Pancreas (tissue), 10 donors: ENCODE results near the gene HARBI1. TPM values are rescaled to one million over a fixed set of nuclear protein-coding genes. Genes with fewer than 3 reads are reported as not detected.

Experiments used
- ATAC-seq, 4 donors: fragments of 200-7000 bp; cut with Tn5 transposase; one replicate each; pipeline versions ENCODE4 v1.8.0 to v1.9.1; 2020; ENCODE audit warnings: mild to moderate bottlenecking in 4 of 4, moderate library complexity in 4 of 4
- DNase-seq, 6 donors: peaks; one replicate each; pipeline ENCODE4 v3.0.0-alpha.2; 2020
- FAIRE-seq: peaks from 2 replicates; lab custom pipeline; 2012; peaks lifted over from hg19 to GRCh38; lab: Jason Lieb, UNC
- H3K27ac ChIP-seq, 4 donors: fragments of 200-600 bp; sonication (generic); 1 replicate in 3 of 4; 2 replicates in 1 of 4; pipeline versions ENCODE4 v1.5.0 to v1.8.0; 2020
- H3K27me3 ChIP-seq, 4 donors: fragments of 200-600 bp; one replicate each; pipeline ENCODE4 v1.8.0; 2021
- H3K36me3 ChIP-seq, 3 donors: fragments of 200-600 bp; sonication (generic) in 1 of 3; one replicate each; pipeline versions ENCODE4 v1.5.0 to v1.8.0; 2020 to 2021
- H3K4me1 ChIP-seq, 3 donors: fragments of 200-600 bp; one replicate each; pipeline ENCODE4 v1.8.0; 2021
- H3K4me3 ChIP-seq, 4 donors: fragments of 200-600 bp; sonication (generic) in 2 of 4; one replicate each; pipeline versions ENCODE4 v1.5.0 to v1.8.0; 2020 to 2021
- H3K9me3 ChIP-seq, 4 donors: fragments of 200-600 bp; one replicate each; pipeline ENCODE4 v1.8.0; 2021
- CTCF ChIP-seq, 4 donors: fragments of 200-600 bp; sonication (generic) in 3 of 4; IDR thresholded peaks; one replicate each; pipeline versions ENCODE4 v1.5.0 to v1.8.0; 2021; ENCODE audit warnings: antibody characterized with exemption in 4 of 4
- WGBS, 2 donors: extraction: QIAGEN DNeasy Blood & Tissue Kit; methylation state at CpG; one replicate each; pipeline ENCODE4 v1.1.7; 2013; 5-methylcytosine and 5-hydroxymethylcytosine counted together
- intact Hi-C, 3 donors: fragments of 100-400 bp; cut with DNase I; formaldehyde crosslinking; loops; one replicate each; pipeline versions ENCODE4 v1.11.1 to v1.14.2; 2022
- polyA plus RNA-seq, 2 donors: library from polyadenylated mRNA; stranded (reverse); fragments of 200-250 nt; gene quantifications; one replicate each; pipeline ENCODE4 v1.2.3, GENCODE V29; 2013
- total RNA-seq, 6 donors: library from RNA; stranded (reverse); fragmentation: NEBNext Ultra II Directional in 4 of 6; extraction: Animal tissue kit (Norgen Biotek cat#: 25700) in 4 of 6; gene quantifications; one replicate each; pipeline versions ENCODE4 v1.2.1 to v1.2.4, GENCODE V29; 2021 to 2023
- donor health status: healthy with polysubstance abuse.
- donor health status: DM: no; HTN: no; CAD: no; lungs with moderate emphysema.
- donor health status: DM: no; HTN: no; CAD: no.
- donor health status: control.
- donor health status: control.
- donor health status: Bipolar disorder and iron deficiency.
- donor health status: DM: yes; HTN: yes; CAD: no.
- donor health status: DM: no; HTN: no; CAD: no.
- donor health status: DM: no; HTN: no; CAD: no.
- donor health status: DM: yes; HTN: yes; CAD: no.

The HARBI1 gene
- total and polyA plus RNA-seq, 8 donors = 1.7 to 2.6 (median 2.0) TPM

GRCh38 chr11:46597155-46597554 is 19.9 kb downstream of the HARBI1 start:
- Histone ChIP-seq H3K4me1 (peaks cover 0 to 12% (median 0%) of the 10 kb centered on the region in 3 donors), H3K27me3 (no peaks in the 10 kb centered on the region), H3K9me3 (no peaks in the 10 kb centered on the region), H3K4me3 (no peak overlapping the region), H3K36me3 (no peaks in the 10 kb centered on the region), H3K27ac (no peak overlapping the region)
- DNase-seq = no peak
- 48 to 55% methylated on average over 1 of the region's 1 CpG for WGBS, 2 donors
- no peak for TF ChIP-seq CTCF (IDR thresholded peaks at IDR 0.05)
- FAIRE-seq = no peak
- ATAC-seq = no peak
- intact Hi-C loops = no loop called here

GRCh38 chr11:46594785-46595184 is 22.2 kb downstream of the HARBI1 start:
- Histone ChIP-seq H3K27ac (no peak overlapping the region), H3K36me3 (no peaks in the 10 kb centered on the region), H3K4me3 (no peak overlapping the region), H3K4me1 (peaks cover 0 to 34% (median 0%) of the 10 kb centered on the region in 3 donors), H3K27me3 (no peaks in the 10 kb centered on the region), H3K9me3 (no peaks in the 10 kb centered on the region)
- FAIRE-seq = no peak
- ATAC-seq = no peak
- no peak for TF ChIP-seq CTCF (IDR thresholded peaks at IDR 0.05)
- peak in 1 of 6 donors; percentile 10 for DNase-seq
- WGBS, 2 donors = 94% methylated on average over 10 of the region's 10 CpGs
- intact Hi-C loops = no loop called here

GRCh38 chr11:46594374-46594700 is 22.7 kb downstream of the HARBI1 start:
- no peak for DNase-seq
- ATAC-seq = peak in 1 of 4 donors; percentile 3
- TF ChIP-seq CTCF (IDR thresholded peaks at IDR 0.05) = no peak
- Histone ChIP-seq H3K36me3 (no peaks in the 10 kb centered on the region), H3K4me1 (peaks cover 0 to 34% (median 0%) of the 10 kb centered on the region in 3 donors), H3K4me3 (peak overlapping the region in 3 of 4 donors; percentile 72 to 88 (median 78)), H3K27ac (peak overlapping the region; percentile 12 to 71 (median 54)), H3K27me3 (no peaks in the 10 kb centered on the region), H3K9me3 (no peaks in the 10 kb centered on the region)
- 37 to 40% methylated on average over 3 of the region's 3 CpGs for WGBS, 2 donors
- intact Hi-C loops = no loop called here
- no peak for FAIRE-seq

- intact Hi-C loops = no loop called here
- DNase-seq = peak; percentile 74 to 89 (median 82)
- Histone ChIP-seq H3K27ac (peak within 1 kb of the TSS; percentile 12 to 71 (median 54)), H3K27me3 (no peaks in the 10 kb centered on the region), H3K4me1 (peaks cover 0 to 34% (median 4%) of the 10 kb centered on the region in 3 donors), H3K9me3 (no peaks in the 10 kb centered on the region), H3K4me3 (peak within 1 kb of the TSS; percentile 72 to 89 (median 83)), H3K36me3 (no peaks in the 10 kb centered on the region)
- TF ChIP-seq CTCF (IDR thresholded peaks at IDR 0.05) = no peak
- ATAC-seq = peak; percentile 98 to 99 (median 98)
- FAIRE-seq = no peak
- whole genome bisulfite sequencing, 2 donors = 1 to 2% methylated on average over 54 of the region's 54 CpGs
Observed at GRCh38 chr11:46593550-46594373, 23.3 kb downstream of the HARBI1 start, which contains the start of gene AMBRA1. Gene AMBRA1 (minus strand): TSS chr11:46594023. CDS start chr11:46548380, 45,643 bp downstream.
